Adrenal gland (tissue), 12 donors: ENCODE data around the gene PDE7B. TPM values are rescaled to one million over a fixed set of nuclear protein-coding genes. Genes with fewer than 3 reads are reported as not detected.
"Not testable (repeated sequence)": the region's sequence is repeated elsewhere in the genome, so short reads cannot be mapped to it uniquely, and the experiment has no call there.

Source experiments
- DNase-seq, 7 donors: peaks; one replicate each; pipeline ENCODE4 v3.0.0-alpha.2; 2019 to 2020
- H3K27ac ChIP-seq, 5 donors: fragments of 200-600 bp; sonication (generic) in 4 of 5; 1 replicate in 3 of 5; 2 replicates in 2 of 5; pipeline versions ENCODE4 v1.5.1 to v1.8.0; 2016 to 2020; ENCODE audit warnings: mild to moderate bottlenecking in 1 of 5
- H3K27me3 ChIP-seq: fragments of 200-600 bp; 2 replicates; pipeline ENCODE4 v1.8.0; 2021
- H3K36me3 ChIP-seq, 2 donors: fragments of 200-600 bp; replicated peaks in 1 of 2; 1 replicate in 1 of 2; 2 replicates in 1 of 2; pipeline versions ENCODE4 v1.5.1 to v1.8.0; 2018 to 2022
- H3K4me1 ChIP-seq, 2 donors: fragments of 200-600 bp; replicated peaks in 1 of 2; 1 replicate in 1 of 2; 2 replicates in 1 of 2; pipeline versions ENCODE4 v1.5.1 to v1.8.0; 2018 to 2021
- H3K4me3 ChIP-seq, 4 donors: fragments of 200-600 bp; sonication (generic) in 3 of 4; one replicate each; pipeline ENCODE4 v1.5.1; 2016 to 2018
- H3K9me3 ChIP-seq, 3 donors: fragments of 200-600 bp; sonication (generic) in 1 of 3; replicated peaks in 1 of 3; 1 replicate in 2 of 3; 2 replicates in 1 of 3; pipeline versions ENCODE4 v1.5.1 to v1.8.0; 2016 to 2021
- CTCF ChIP-seq, 6 experiments: fragments of 450-650 bp in 4 of 6; fragments of 200-600 bp in 2 of 6; sonication (generic) in 1 of 6; IDR thresholded peaks; 1 replicate in 5 of 6; 2 replicates in 1 of 6; pipeline versions ENCODE4 v1.5.1 to v1.8.0; 2016 to 2021; ENCODE audit warnings: antibody characterized with exemption in 6 of 6, mild to moderate bottlenecking in 2 of 6, moderate library complexity in 1 of 6
- POLR2A ChIP-seq, 2 donors: fragments of 450-650 bp; IDR thresholded peaks; one replicate each; pipeline ENCODE4 v1.6.1; 2017; ENCODE audit warnings: antibody characterized with exemption in 2 of 2, mild to moderate bottlenecking in 2 of 2, moderate library complexity in 1 of 2
- WGBS, 4 donors: extraction: QIAGEN DNeasy Blood & Tissue Kit in 2 of 4; methylation state at CpG; one replicate each; pipeline versions ENCODE4 v1.1.5 to v1.1.7; 2013 to 2017; 5-methylcytosine and 5-hydroxymethylcytosine counted together
- intact Hi-C, 2 donors: fragments of 100-400 bp; cut with DNase I; formaldehyde crosslinking; loops; one replicate each; pipeline versions ENCODE4 v1.14.1 to v1.15.0; 2022 to 2023
- polyA plus RNA-seq, 3 donors: library from polyadenylated mRNA; stranded (reverse); fragments of 200-250 nt in 2 of 3; fragments of 350-450 nt in 1 of 3; fragmentation: Illumina TruSeq in 1 of 3; extraction: RNeasy Lipid Tissue Mini Kit (QIAGEN cat#74804) in 1 of 3; gene quantifications; one replicate each; pipeline ENCODE4 v1.2.3, GENCODE V29; 2013 to 2014
- total RNA-seq, 9 donors: library from RNA; depleted of rRNA in 4 of 9; stranded (reverse); fragments of >200 nt in 4 of 9; fragments of 120-200 nt in 1 of 9; fragmentation: NEBNext Ultra II Directional in 1 of 9; extraction: Animal tissue kit (Norgen Biotek cat#: 25700) in 1 of 9; gene quantifications; one replicate each; pipeline versions ENCODE4 v1.1.0 to v1.2.4, GENCODE V29; 2013 to 2023
- donor health status: healthy with polysubstance abuse.
- donor health status: Bipolar disorder and iron deficiency.
- donor health status: DM: yes; HTN: yes; CAD: no.
- donor health status: DM: no; HTN: no; CAD: no.
- donor health status: DM: no; HTN: no; CAD: no.
- donor health status: DM: yes; HTN: yes; CAD: no.

PDE7B gene
- total and polyA plus RNA-seq, 12 donors, result 1.3 to 11.5 (median 5.2) TPM

DNA sequence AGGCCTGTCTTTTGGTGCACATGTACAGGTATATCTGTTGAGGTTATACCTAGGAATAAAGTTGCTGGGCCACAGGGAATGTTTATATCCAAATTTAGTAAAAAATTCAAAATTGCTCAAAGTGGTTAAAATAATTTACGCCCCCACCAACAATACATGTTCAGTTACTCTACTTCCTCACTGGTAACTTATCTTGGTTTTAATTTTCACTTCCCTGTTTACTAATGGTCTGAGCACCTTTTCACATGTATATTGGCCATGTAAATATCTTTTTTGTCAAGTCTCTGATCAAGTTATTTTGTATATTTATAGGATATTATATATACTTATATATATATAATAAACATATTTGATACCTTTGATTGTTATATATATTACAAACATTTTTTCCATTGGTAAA, 9.7 kb downstream of the PDE7B start:
- Histone ChIP-seq H3K27ac (no peak overlapping the region), H3K27me3 (no peaks in the 10 kb centered on the region)
- 86 to 100% (median 88%) methylated on average over 1 of the region's 1 CpG for WGBS, 4 donors

GRCh38 chr6:135864929-135865328, 13.4 kb downstream of the PDE7B start:
- H3K4me1 ChIP-seq, H3K9me3 ChIP-seq, intact Hi-C loops, H3K27me3 ChIP-seq, DNase-seq, H3K4me3 ChIP-seq, H3K36me3 ChIP-seq, H3K27ac ChIP-seq: not testable (repeated sequence)
- WGBS, 4 donors, result 81 to 87% (median 82%) methylated on average over 2 of the region's 2 CpGs

More for the DNA sequence above, 9.7 kb downstream of the PDE7B start:
- no peaks in the 10 kb centered on the region for H3K4me1 ChIP-seq
- TF ChIP-seq CTCF (IDR thresholded peaks at IDR 0.05), result no peak
- TF ChIP-seq POLR2A (IDR thresholded peaks at IDR 0.05), result no peak
- H3K9me3 ChIP-seq, result peaks cover 0 to 6% (median 0%) of the 10 kb centered on the region in 3 donors
- H3K36me3 ChIP-seq, result no peaks in the 10 kb centered on the region
- intact Hi-C loops, result no loop called here
- DNase-seq, result no peak
- no peak overlapping the region for H3K4me3 ChIP-seq

DNA sequence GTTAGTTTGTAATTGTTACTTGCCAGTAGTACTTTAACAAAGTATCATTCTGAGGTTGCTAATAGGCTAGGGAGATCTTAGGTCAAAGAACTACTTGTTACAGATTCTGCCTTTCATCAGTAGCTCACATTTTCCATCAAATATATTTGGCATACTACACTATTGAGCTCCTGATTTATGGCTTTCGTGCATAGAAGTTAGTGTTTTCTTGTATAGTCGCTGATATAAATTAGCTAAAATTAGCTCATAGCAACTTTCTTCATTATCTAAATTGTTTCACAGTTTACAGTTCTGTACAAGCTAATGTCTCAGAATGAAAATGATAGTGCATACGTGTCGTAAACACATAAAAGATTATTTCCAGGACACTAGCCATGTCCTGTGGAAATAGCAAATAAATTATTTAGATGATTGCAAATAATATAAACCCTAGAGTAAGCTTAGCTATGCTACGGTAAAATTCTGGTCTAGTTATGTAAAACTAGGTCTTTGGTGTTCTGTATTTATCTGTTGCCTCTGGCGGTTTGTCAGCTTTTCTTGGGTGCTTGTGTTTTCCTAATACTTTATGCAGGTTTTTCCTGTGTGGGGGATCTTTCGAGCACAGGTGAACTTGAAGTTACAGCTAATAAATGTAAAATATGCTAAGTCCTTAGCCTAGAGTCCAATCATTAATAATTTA, 15.1 kb downstream of the PDE7B start:
- no peak for TF ChIP-seq CTCF (IDR thresholded peaks at IDR 0.05)
- no peak for TF ChIP-seq POLR2A (IDR thresholded peaks at IDR 0.05)
- peaks cover 0 to 6% (median 0%) of the 10 kb centered on the region in 3 donors for H3K9me3 ChIP-seq
- WGBS, 4 donors, result 75 to 87% (median 78%) methylated on average over 7 of the region's 7 CpGs
- H3K4me1 ChIP-seq, result no peaks in the 10 kb centered on the region
- no peaks in the 10 kb centered on the region for H3K27me3 ChIP-seq
- H3K36me3 ChIP-seq, result no peaks in the 10 kb centered on the region
- H3K27ac ChIP-seq, result no peak overlapping the region
- H3K4me3 ChIP-seq, result no peak overlapping the region
- intact Hi-C loops, result no loop called here
- DNase-seq, result no peak

DNA sequence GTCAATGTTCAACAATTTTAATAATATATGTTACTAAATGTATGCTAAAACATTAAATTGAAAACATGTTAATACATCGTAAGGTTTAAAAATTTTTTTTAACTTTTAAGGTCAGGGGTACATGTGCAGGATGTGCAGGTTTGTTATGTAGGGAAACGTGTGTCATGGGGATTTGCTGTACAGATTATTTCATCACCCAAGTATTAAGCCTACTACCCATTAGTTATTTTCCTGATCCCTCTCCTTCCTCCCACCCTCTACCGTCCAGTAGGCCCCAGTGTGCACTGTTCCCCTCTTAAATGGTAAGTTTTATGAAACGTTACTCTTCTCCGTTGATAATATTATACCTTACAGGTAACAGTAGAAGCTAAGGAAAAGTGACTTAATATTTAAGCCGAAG, 15.8 kb downstream of the PDE7B start:
- Histone ChIP-seq H3K27ac (no peak overlapping the region), H3K27me3 (no peaks in the 10 kb centered on the region), H3K4me1 (no peaks in the 10 kb centered on the region), H3K36me3 (no peaks in the 10 kb centered on the region), H3K4me3 (no peak overlapping the region), H3K9me3 (peaks cover 0 to 2% (median 0%) of the 10 kb centered on the region in 3 donors)
- TF ChIP-seq POLR2A (IDR thresholded peaks at IDR 0.05) (no peak), CTCF (IDR thresholded peaks at IDR 0.05) (no peak)
- DNase-seq, result no peak
- WGBS, 4 donors, result 78 to 86% (median 82%) methylated on average over 6 of the region's 6 CpGs
- intact Hi-C loops, result no loop called here

DNA sequence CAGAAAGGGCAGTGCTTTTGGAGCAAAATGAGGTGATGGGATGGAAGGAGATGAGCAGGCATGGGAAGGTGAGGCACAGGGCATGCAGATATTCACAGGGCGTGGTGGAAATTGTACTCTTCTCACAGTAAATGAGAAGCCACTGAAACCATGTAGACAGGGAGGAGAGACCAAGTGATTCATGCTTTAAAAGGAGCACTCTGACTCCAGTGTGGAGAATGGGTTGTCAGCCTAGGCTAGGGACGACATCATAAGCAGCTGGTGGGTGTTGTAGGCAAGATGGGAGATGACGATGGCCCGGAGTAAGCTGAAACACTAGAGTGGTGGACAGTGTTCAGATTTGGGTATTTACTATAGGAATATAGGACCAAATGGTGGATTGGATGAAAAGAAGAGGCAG, 18.4 kb downstream of the PDE7B start:
- intact Hi-C loops, result no loop called here
- no peak for TF ChIP-seq CTCF (IDR thresholded peaks at IDR 0.05)
- TF ChIP-seq POLR2A (IDR thresholded peaks at IDR 0.05), result no peak

More for the DNA sequence above, 18.4 kb downstream of the PDE7B start:
- Histone ChIP-seq H3K36me3 (no peaks in the 10 kb centered on the region), H3K27ac (no peak overlapping the region), H3K4me1 (no peaks in the 10 kb centered on the region), H3K27me3 (no peaks in the 10 kb centered on the region), H3K9me3 (no peaks in the 10 kb centered on the region), H3K4me3 (no peak overlapping the region)
- 92 to 97% (median 96%) methylated on average over 4 of the region's 4 CpGs for WGBS, 4 donors
- DNase-seq, result no peak
